Cardiac muscle cell (in vitro differentiated cells and primary cell): ENCODE results near the gene PHF12. TPM values are rescaled to one million over a fixed set of nuclear protein-coding genes. Genes with fewer than 3 reads are reported as not detected.

Source experiments
- DNase-seq, 2 donors: peaks; one replicate each; pipeline versions ENCODE4 v3.0.0 to v3.0.0-alpha.2; 2010 to 2017; ENCODE audit warnings: low read depth in 1 of 2, low spot score in 1 of 2
- H3K27ac ChIP-seq: fragments of 200-600 bp; sonication (generic); 2 replicates; pipeline ENCODE4 v1.5.1; 2016
- H3K27me3 ChIP-seq: fragments of 200-600 bp; sonication (generic); 2 replicates; pipeline ENCODE4 v1.6.0; 2016; ENCODE audit warnings: control low read depth
- H3K36me3 ChIP-seq: fragments of 200-600 bp; sonication (generic); 2 replicates; pipeline ENCODE4 v1.5.1; 2016; ENCODE audit warnings: control low read depth
- H3K4me1 ChIP-seq: fragments of 200-600 bp; sonication (generic); 2 replicates; pipeline ENCODE4 v1.8.1; 2017; ENCODE audit warnings: low read depth, mild to moderate bottlenecking, mixed run types
- H3K4me3 ChIP-seq: fragments of 200-600 bp; sonication (generic); 2 replicates; pipeline ENCODE4 v1.5.1; 2016; ENCODE audit warnings: mild to moderate bottlenecking
- H3K9me3 ChIP-seq: fragments of 200-600 bp; sonication (generic); 2 replicates; pipeline ENCODE4 v1.5.1; 2017; ENCODE audit warnings: low read depth, mild to moderate bottlenecking, control low read depth
- polyA plus RNA-seq: library from polyadenylated mRNA; unstranded; fragments of >200 nt; fragmentation: Nextera tagmentation; extraction: Ambion mirVana; gene quantifications from 2 replicates; pipeline ENCODE4 v1.2.1, GENCODE V29; 2016
- total RNA-seq: library from RNA; depleted of rRNA; stranded (reverse); fragments of >200 nt; gene quantifications from 2 replicates; pipeline ENCODE4 v1.2.3, GENCODE V29; 2016
- TF ChIP-seq, protein P1 (sequence below): IDR thresholded peaks from 2 replicates; pipeline ENCODE4 v1.5.1; 2012; ENCODE audit warnings: low read depth, mild to moderate bottlenecking, low read length

Gene PHF12
- total and polyA plus RNA-seq, 2 experiments from 2014 or later: 17.9 to 45.6 TPM

GRCh38 chr17:28951991-28952975 lies 965 bp upstream of the PHF12 start:
- TF ChIP-seq, protein P1, sequence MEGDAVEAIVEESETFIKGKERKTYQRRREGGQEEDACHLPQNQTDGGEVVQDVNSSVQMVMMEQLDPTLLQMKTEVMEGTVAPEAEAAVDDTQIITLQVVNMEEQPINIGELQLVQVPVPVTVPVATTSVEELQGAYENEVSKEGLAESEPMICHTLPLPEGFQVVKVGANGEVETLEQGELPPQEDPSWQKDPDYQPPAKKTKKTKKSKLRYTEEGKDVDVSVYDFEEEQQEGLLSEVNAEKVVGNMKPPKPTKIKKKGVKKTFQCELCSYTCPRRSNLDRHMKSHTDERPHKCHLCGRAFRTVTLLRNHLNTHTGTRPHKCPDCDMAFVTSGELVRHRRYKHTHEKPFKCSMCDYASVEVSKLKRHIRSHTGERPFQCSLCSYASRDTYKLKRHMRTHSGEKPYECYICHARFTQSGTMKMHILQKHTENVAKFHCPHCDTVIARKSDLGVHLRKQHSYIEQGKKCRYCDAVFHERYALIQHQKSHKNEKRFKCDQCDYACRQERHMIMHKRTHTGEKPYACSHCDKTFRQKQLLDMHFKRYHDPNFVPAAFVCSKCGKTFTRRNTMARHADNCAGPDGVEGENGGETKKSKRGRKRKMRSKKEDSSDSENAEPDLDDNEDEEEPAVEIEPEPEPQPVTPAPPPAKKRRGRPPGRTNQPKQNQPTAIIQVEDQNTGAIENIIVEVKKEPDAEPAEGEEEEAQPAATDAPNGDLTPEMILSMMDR: no peak
- Histone ChIP-seq H3K36me3 (no peaks in the 10 kb centered on the region), H3K4me3 (peak overlapping the region; percentile 69), H3K9me3 (no peaks in the 10 kb centered on the region), H3K27ac (peak overlapping the region; percentile 97), H3K27me3 (no peaks in the 10 kb centered on the region), H3K4me1 (peaks cover 12% of the 10 kb centered on the region)
- DNase-seq: peak; percentile 99 to 100

GRCh38 chr17:28950752-28951427 lies 428 bp downstream of the PHF12 start:
- no peaks in the 10 kb centered on the region for H3K27me3 ChIP-seq
- H3K27ac ChIP-seq: peak overlapping the region; percentile 90
- TF ChIP-seq, protein P1: no peak
- no peak for DNase-seq
- H3K36me3 ChIP-seq: no peaks in the 10 kb centered on the region
- peaks cover 12% of the 10 kb centered on the region for H3K4me1 ChIP-seq
- H3K4me3 ChIP-seq: peak overlapping the region; percentile 90
- H3K9me3 ChIP-seq: no peaks in the 10 kb centered on the region

GRCh38 chr17:28950017-28950751 lies 1.1 kb downstream of the PHF12 start:
- Histone ChIP-seq H3K36me3 (no peaks in the 10 kb centered on the region), H3K27me3 (no peaks in the 10 kb centered on the region), H3K4me1 (peaks cover 12% of the 10 kb centered on the region), H3K4me3 (peak overlapping the region; percentile 90), H3K27ac (peak overlapping the region; percentile 90), H3K9me3 (no peaks in the 10 kb centered on the region)
- TF ChIP-seq, protein P1: no peak
- peak; percentile 54 to 70 for DNase-seq

DNA sequence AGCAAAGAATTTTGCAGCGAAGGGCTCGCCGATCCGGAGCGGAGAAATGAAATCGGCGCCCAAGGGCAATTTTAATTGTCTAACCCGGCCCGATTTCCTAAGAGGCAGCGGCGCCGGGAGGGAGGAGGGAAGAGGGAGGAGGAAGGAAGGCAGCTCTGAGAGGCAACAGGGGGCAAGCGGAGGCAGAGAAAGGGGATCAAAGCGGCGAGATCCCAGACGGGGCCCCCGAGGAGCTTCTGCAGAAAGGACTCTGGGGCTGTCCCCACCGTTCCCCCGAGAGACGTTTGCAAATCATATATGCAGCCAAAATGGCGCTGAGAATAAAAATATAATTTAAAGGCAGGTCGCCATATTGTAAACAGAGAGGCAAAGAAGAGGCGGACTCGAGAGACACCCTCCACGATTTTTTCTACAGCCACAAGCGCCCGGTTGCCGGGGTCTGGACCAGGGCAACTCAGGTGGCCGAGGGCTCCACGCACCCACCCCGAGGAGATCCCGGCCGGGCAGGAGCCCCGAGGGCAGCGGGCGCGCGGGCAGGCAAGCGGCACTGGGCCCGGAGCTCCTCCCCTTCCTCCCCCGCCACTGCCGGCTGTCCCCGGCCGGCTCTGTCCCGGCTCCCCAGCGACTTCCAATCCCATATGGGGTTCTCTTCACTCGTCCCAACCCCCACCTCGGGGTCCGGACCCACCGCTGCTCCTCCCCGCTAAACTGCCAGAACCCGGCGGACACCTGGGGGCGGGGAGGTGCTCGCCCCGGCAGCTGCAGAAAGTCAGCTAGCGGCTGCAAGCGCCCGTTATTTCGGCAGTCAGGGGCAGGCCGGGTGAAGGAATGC lies 1.9 kb downstream of the PHF12 start:
- peak overlapping the region; percentile 90 for H3K27ac ChIP-seq
- DNase-seq: peak; percentile 53 to 67
- no peaks in the 10 kb centered on the region for H3K27me3 ChIP-seq
- no peaks in the 10 kb centered on the region for H3K36me3 ChIP-seq
- TF ChIP-seq, protein P1: no peak
- H3K4me1 ChIP-seq: peaks cover 12% of the 10 kb centered on the region
- no peaks in the 10 kb centered on the region for H3K9me3 ChIP-seq
- peak overlapping the region; percentile 90 for H3K4me3 ChIP-seq
